Astrocyte of the cerebellum (primary cell): ENCODE measurements around the gene MESD.

Experiments used
- DNase-seq: peaks from one replicate; pipeline ENCODE4 v3.0.0-alpha.2; 2011; ENCODE audit warnings: low read depth
- H3K4me3 ChIP-seq: 2 replicates; pipeline ENCODE4 v1.5.1; 2011; ENCODE audit warnings: mild to moderate bottlenecking, low read depth, low read length, moderate library complexity
- in situ Hi-C: cut with HindIII; loops from 2 replicates; pipeline ENCODE4 v1.10.0; 2017; ENCODE audit warnings: low sequenced_read_pairs
- TF ChIP-seq, protein P1 (sequence below): IDR thresholded peaks from 2 replicates; pipeline ENCODE4 v1.5.1; 2012; ENCODE audit warnings: low read length, low read depth, moderate library complexity, mild to moderate bottlenecking; ENCODE audit errors: missing control alignments

MESD gene

DNA sequence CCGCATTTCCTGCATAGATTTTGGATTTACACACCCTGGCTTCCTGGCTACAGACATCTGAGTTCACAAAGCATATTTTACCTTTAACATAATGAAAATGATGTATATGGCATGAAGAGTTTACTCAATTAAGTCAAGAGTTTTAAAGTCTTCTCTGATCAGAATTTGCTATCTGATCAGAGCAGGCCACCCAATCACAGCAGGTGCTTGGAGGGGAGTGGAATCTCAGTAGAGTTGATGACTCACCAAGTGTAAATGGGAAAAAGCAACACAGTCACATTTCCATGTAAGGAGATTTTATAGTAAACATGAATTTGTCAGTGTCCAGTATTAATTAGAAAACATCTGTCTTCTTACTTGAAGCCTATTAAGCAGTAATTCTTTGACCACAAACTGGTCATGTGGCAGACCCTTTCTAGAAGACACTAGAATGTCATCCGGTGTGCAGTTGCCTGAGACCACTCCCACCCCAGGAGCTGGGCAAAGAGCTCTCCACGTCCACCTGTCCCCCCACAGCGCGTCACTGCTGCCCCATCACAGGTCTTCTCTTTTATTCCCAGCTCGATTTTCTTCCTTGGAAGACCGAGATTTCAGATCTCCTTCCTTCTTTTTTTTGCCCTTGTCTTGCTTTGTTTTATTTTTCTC is 10.8 kb downstream of the MESD start:
- no peak overlapping the region for H3K4me3 ChIP-seq
- TF ChIP-seq, protein P1, sequence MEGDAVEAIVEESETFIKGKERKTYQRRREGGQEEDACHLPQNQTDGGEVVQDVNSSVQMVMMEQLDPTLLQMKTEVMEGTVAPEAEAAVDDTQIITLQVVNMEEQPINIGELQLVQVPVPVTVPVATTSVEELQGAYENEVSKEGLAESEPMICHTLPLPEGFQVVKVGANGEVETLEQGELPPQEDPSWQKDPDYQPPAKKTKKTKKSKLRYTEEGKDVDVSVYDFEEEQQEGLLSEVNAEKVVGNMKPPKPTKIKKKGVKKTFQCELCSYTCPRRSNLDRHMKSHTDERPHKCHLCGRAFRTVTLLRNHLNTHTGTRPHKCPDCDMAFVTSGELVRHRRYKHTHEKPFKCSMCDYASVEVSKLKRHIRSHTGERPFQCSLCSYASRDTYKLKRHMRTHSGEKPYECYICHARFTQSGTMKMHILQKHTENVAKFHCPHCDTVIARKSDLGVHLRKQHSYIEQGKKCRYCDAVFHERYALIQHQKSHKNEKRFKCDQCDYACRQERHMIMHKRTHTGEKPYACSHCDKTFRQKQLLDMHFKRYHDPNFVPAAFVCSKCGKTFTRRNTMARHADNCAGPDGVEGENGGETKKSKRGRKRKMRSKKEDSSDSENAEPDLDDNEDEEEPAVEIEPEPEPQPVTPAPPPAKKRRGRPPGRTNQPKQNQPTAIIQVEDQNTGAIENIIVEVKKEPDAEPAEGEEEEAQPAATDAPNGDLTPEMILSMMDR: no peak
- no peak for DNase-seq
- in situ Hi-C loops: no loop called here

DNA sequence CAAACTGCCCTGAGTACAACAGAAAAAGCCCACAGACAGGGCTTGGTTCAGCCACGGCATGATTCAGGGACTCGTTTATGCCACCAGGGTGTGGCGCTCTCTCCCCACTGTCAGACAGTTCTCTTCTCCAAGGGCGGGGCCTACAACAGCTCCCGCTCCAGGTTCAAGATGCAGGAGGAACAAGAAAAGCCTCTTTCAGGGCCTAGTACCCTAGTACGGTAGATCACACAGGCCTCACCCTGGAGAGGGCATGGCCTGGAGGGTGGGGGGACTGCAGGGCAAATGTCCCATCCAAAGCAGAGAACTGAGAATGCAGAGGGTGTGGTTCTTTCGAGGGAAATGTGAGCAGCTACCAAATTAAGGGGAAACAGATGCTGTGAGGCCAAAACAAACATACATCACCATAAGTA is 12.0 kb downstream of the MESD start:
- DNase-seq: no peak
- TF ChIP-seq, protein P1: peak; percentile 61
- in situ Hi-C loops: no loop called here

DNA sequence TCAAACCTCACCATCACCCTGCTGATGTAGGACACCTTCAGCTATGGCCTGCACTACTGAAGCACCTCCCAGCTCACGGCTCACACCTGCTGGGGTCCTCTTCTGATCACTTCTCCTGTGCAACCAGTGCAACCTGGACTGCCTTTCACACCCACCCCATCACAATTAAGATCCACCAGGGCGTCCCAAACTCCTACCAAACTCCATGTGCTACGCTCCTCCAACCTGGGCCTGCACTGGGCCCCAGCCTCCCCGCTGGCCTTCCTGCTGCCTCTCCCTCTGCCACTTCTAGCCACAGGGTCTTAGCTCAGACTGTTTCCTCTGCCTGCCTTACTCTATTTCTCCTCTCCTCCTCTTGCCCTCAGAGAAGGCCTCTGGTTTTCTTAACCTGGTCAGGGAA is 12.8 kb downstream of the MESD start:
- TF ChIP-seq, protein P1: no peak
- H3K4me3 ChIP-seq: no peak overlapping the region
- in situ Hi-C loops: no loop called here
- no peak for DNase-seq

More for the DNA sequence above, 12.0 kb downstream of the MESD start:
- no peak overlapping the region for H3K4me3 ChIP-seq

DNA sequence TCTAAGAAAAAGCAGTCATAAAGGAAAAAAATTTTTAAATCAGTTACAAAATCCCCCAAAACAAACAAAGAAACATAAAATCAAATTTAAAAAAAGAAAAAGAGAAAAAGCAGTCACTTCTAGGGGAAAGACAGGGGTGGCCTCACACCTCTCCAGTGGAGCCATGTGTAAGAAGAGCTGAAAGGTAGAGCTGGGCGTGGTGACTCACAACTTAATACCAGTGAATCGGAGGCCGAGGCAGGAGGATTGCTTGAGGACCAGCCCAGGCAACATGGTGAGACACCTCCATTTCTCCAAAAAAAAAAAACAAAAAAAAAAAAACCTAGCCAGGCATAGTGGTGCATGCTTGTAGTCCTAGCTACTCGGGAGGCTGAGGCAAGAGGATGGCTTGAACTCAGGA is 14.7 kb downstream of the MESD start:
- TF ChIP-seq, protein P1: no peak
- in situ Hi-C loops: no loop called here
- DNase-seq: no peak
- no peak overlapping the region for H3K4me3 ChIP-seq

DNA sequence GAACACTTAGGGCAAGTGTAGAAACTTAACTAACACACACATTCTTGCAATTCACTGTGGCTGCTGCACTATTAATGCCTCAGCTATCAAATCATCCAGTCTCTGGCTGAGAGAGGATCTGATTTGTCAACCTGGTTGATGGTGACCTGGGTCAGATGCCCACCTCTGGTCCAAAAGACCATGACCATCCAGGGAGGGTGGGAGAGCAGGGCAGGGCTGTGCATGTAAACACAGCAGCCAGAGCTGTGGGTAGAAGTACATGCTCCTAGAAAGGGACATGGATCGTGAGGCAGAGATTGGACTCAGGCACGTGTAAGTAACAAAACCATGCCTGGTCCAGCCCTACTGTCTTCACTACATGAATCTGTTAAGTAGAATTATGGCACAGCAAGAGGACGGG is 17.3 kb downstream of the MESD start:
- no peak for DNase-seq
- TF ChIP-seq, protein P1: no peak
- H3K4me3 ChIP-seq: no peak overlapping the region
- in situ Hi-C loops: no loop called here

DNA sequence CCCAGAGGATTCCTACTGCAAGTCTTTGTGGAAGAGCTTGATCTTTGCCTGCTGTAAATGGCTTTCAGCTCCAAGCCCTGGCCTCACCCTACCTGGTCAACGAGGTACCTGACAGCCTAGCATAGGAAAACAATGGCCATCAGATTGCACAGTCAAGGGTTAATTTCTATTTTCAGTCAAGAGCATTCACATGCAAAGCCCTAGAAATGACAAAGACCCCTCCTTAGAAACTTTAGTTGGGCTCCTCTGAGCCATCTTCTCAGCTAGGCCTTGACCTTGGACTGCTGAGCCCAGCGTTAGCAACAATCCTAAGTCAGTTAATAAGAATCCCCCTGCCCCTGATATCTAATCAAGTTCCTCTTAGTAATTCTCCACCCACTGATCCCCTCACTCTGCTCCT is 18.5 kb downstream of the MESD start:
- no peak for DNase-seq
- no peak overlapping the region for H3K4me3 ChIP-seq
- TF ChIP-seq, protein P1: no peak
- in situ Hi-C loops: no loop called here
